Parathyroid adenoma (tissue), 2 donors: ENCODE measurements around the gene PRUNE1.

Experiments
- H2AFZ ChIP-seq: fragments of 300-600 bp; sonication (generic); one replicate; pipeline ENCODE4 v1.7.0; 2017; ENCODE audit warnings: antibody characterized with exemption, mild to moderate bottlenecking
- H3K27ac ChIP-seq: fragments of 300-600 bp; sonication (generic); one replicate; pipeline ENCODE4 v1.7.0; 2017
- H3K27me3 ChIP-seq: fragments of 300-600 bp; sonication (generic); one replicate; pipeline ENCODE4 v1.7.0; 2017; ENCODE audit warnings: low read length; ENCODE audit not compliant: control insufficient read depth, insufficient read depth
- H3K36me3 ChIP-seq: fragments of 300-600 bp; sonication (generic); one replicate; pipeline ENCODE4 v1.7.0; 2017; ENCODE audit warnings: low read length; ENCODE audit not compliant: control insufficient read depth, insufficient read depth
- H3K4me1 ChIP-seq: fragments of 300-600 bp; sonication (generic); one replicate; pipeline ENCODE4 v1.7.0; 2017; ENCODE audit warnings: control low read depth
- H3K4me2 ChIP-seq: fragments of 300-600 bp; sonication (generic); one replicate; pipeline ENCODE4 v1.7.0; 2017; ENCODE audit warnings: low read length
- H3K4me3 ChIP-seq: fragments of 300-600 bp; sonication (generic); one replicate; pipeline ENCODE4 v1.7.0; 2017; ENCODE audit warnings: low read depth, low read length
- H3K79me2 ChIP-seq: fragments of 300-600 bp; sonication (generic); one replicate; pipeline ENCODE4 v1.7.0; 2017; ENCODE audit warnings: control low read depth
- H3K9ac ChIP-seq: fragments of 300-600 bp; sonication (generic); one replicate; pipeline ENCODE4 v1.7.0; 2017; ENCODE audit warnings: mild to moderate bottlenecking
- H3K9me3 ChIP-seq: fragments of 300-600 bp; sonication (generic); one replicate; pipeline ENCODE4 v1.7.0; 2017; ENCODE audit warnings: low read length; ENCODE audit not compliant: control insufficient read depth
- TF ChIP-seq, protein P1 (sequence below): fragments of 300-600 bp; sonication (generic); IDR thresholded peaks from one replicate; pipeline ENCODE4 v1.7.0; 2017; ENCODE audit warnings: antibody characterized with exemption, mild to moderate bottlenecking
- donor health status: primary hyperparathyroidism.

The PRUNE1 gene

DNA sequence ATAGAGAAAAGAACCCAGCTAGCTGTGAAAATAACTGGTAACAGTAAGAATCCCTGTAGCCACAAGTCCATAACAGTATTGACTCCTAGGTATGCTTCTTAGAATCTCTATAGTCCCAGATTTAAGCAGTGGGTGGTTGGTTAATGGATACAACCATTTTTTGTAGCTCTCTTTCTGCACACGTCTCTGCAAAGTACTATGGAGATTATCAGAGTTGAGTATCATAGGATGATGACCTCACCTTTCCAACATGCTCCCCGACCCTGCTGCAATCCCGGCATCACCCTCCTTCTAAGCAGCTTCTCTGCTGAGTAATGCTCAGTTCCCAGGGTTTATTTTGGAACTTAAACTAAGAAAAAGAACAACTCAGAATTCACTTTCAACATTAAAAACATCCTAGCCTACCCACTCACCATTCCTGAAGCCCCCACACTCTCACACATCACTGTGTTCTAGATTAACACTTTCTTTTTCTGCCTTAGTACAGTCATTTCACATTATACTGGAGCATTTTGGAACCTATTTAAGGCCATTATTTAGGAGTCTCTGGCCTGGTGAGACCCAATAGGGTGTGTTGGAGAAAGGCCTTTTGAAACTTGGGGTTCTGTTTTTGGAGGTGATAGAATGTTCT, 54.6 kb downstream of the PRUNE1 start:
- Histone ChIP-seq H3K9ac (no peak overlapping the region), H2AFZ (peak overlapping the region; percentile 15), H3K4me1 (peaks cover 2% of the 10 kb centered on the region), H3K27ac (peak overlapping the region; percentile 45), H3K4me3 (peak overlapping the region; percentile 38), H3K27me3 (no peaks in the 10 kb centered on the region), H3K9me3 (no peaks in the 10 kb centered on the region), H3K79me2 (peaks cover 10% of the 10 kb centered on the region), H3K4me2 (peak overlapping the region; percentile 43), H3K36me3 (no peaks in the 10 kb centered on the region)
- TF ChIP-seq, protein P1, sequence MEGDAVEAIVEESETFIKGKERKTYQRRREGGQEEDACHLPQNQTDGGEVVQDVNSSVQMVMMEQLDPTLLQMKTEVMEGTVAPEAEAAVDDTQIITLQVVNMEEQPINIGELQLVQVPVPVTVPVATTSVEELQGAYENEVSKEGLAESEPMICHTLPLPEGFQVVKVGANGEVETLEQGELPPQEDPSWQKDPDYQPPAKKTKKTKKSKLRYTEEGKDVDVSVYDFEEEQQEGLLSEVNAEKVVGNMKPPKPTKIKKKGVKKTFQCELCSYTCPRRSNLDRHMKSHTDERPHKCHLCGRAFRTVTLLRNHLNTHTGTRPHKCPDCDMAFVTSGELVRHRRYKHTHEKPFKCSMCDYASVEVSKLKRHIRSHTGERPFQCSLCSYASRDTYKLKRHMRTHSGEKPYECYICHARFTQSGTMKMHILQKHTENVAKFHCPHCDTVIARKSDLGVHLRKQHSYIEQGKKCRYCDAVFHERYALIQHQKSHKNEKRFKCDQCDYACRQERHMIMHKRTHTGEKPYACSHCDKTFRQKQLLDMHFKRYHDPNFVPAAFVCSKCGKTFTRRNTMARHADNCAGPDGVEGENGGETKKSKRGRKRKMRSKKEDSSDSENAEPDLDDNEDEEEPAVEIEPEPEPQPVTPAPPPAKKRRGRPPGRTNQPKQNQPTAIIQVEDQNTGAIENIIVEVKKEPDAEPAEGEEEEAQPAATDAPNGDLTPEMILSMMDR = no peak

GRCh38 chr1:151065089-151065645, 56.9 kb downstream of the PRUNE1 start:
- Histone ChIP-seq H3K9me3 (no peaks in the 10 kb centered on the region), H3K27me3 (no peaks in the 10 kb centered on the region), H3K79me2 (no peaks in the 10 kb centered on the region), H3K9ac (no peak overlapping the region), H2AFZ (no peak overlapping the region), H3K4me2 (no peak overlapping the region), H3K4me3 (no peak overlapping the region), H3K27ac (no peak overlapping the region), H3K36me3 (no peaks in the 10 kb centered on the region), H3K4me1 (peaks cover 2% of the 10 kb centered on the region)
- TF ChIP-seq, protein P1 = no peak

GRCh38 chr1:151067185-151067584, 58.9 kb downstream of the PRUNE1 start:
- no peak overlapping the region for H3K9ac ChIP-seq
- H3K4me2 ChIP-seq = no peak overlapping the region
- TF ChIP-seq, protein P1 = no peak
- H3K4me3 ChIP-seq = no peak overlapping the region
- peaks cover 2% of the 10 kb centered on the region for H3K4me1 ChIP-seq
- no peaks in the 10 kb centered on the region for H3K79me2 ChIP-seq
- H3K27me3 ChIP-seq = no peaks in the 10 kb centered on the region
- H3K9me3 ChIP-seq = no peaks in the 10 kb centered on the region
- H2AFZ ChIP-seq = no peak overlapping the region
- no peak overlapping the region for H3K27ac ChIP-seq
- H3K36me3 ChIP-seq = no peaks in the 10 kb centered on the region

DNA sequence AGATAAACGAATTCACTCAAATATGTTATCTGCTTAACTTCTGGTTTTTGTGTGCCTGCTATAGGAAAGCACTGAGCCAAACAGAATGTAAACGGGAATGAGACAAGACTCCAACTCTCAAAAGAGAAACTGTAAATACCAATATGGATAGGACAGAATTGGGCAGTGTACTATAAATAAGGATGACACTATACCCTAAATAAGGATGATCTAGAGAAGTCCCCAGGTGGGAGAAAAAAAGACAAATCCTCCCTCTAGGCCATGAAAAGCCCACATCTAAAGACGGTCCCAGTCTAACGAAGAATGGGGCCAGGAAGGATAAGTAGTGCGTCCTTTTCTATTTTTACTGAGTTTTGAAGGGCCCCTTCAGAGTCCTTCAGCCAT, 60.8 kb downstream of the PRUNE1 start:
- no peaks in the 10 kb centered on the region for H3K9me3 ChIP-seq
- no peaks in the 10 kb centered on the region for H3K27me3 ChIP-seq
- H3K27ac ChIP-seq = no peak overlapping the region
- H3K4me1 ChIP-seq = no peaks in the 10 kb centered on the region
- no peaks in the 10 kb centered on the region for H3K36me3 ChIP-seq
- no peak overlapping the region for H3K9ac ChIP-seq
- H2AFZ ChIP-seq = no peak overlapping the region
- TF ChIP-seq, protein P1 = no peak
- no peak overlapping the region for H3K4me2 ChIP-seq
- H3K4me3 ChIP-seq = no peak overlapping the region
- no peaks in the 10 kb centered on the region for H3K79me2 ChIP-seq
